CD14-positive monocyte (primary cell): Measurements from ENCODE around the gene KIF3A. TPM values are rescaled to one million over a fixed set of nuclear protein-coding genes. Genes with fewer than 3 reads are reported as not detected.

ENCODE experiments used
- DNase-seq, 3 donors: peaks; one replicate each; pipeline ENCODE4 v3.0.0-alpha.2; 2011 to 2022
- H2AFZ ChIP-seq: 2 replicates; pipeline ENCODE4 v1.6.0; 2012; ENCODE audit warnings: mild to moderate bottlenecking, low read depth, low read length, inconsistent platforms; ENCODE audit not compliant: insufficient read depth, poor library complexity, severe bottlenecking
- H3K27ac ChIP-seq, 2 donors: 1 replicate in 1 of 2; 2 replicates in 1 of 2; pipeline ENCODE4 v1.5.1; 2012 to 2013; ENCODE audit warnings: low read length in 2 of 2, control low read depth in 1 of 2, inconsistent platforms in 1 of 2, low read depth in 1 of 2, mild to moderate bottlenecking in 1 of 2
- H3K27me3 ChIP-seq, 2 donors: one replicate each; pipeline versions ENCODE4 v1.6.0 to v1.6.1; 2011 to 2013; ENCODE audit warnings: low read length in 2 of 2; ENCODE audit not compliant: control insufficient read depth in 2 of 2, insufficient read depth in 2 of 2
- H3K36me3 ChIP-seq, 2 donors: replicated peaks in 1 of 2; 1 replicate in 1 of 2; 2 replicates in 1 of 2; pipeline versions ENCODE4 v1.5.1 to v1.6.1; 2012 to 2013; ENCODE audit warnings: low read length in 2 of 2, control low read depth in 1 of 2, inconsistent platforms in 1 of 2, mild to moderate bottlenecking in 1 of 2; ENCODE audit not compliant: insufficient read depth in 2 of 2, control insufficient read depth in 1 of 2
- H3K4me1 ChIP-seq, 2 donors: 1 replicate in 1 of 2; 2 replicates in 1 of 2; pipeline versions ENCODE4 v1.5.1 to v1.6.1; 2012 to 2013; ENCODE audit warnings: low read length in 2 of 2, control low read depth in 1 of 2, inconsistent platforms in 1 of 2, mild to moderate bottlenecking in 1 of 2, moderate library complexity in 1 of 2; ENCODE audit not compliant: insufficient read depth in 2 of 2, control insufficient read depth in 1 of 2
- H3K4me2 ChIP-seq: replicated peaks from 2 replicates; pipeline ENCODE3; 2012; ENCODE audit warnings: low read length, moderate library complexity, mild to moderate bottlenecking; ENCODE audit not compliant: poor library complexity, severe bottlenecking; ENCODE audit errors: extremely low read depth
- H3K4me3 ChIP-seq, 3 experiments: fragments of 200-600 bp in 1 of 3; sonication (generic) in 1 of 3; replicated peaks in 1 of 3; 1 replicate in 2 of 3; 2 replicates in 1 of 3; pipeline ENCODE4 v1.5.1; 2011 to 2013; ENCODE audit warnings: low read length in 3 of 3, mild to moderate bottlenecking in 3 of 3, control low read depth in 2 of 3, low read depth in 2 of 3, inconsistent platforms in 1 of 3, moderate library complexity in 1 of 3
- H3K79me2 ChIP-seq: 2 replicates; pipeline ENCODE4 v1.6.0; 2012; ENCODE audit warnings: mild to moderate bottlenecking, control low read depth, inconsistent platforms, low read length, moderate library complexity; ENCODE audit not compliant: insufficient read depth
- H3K9ac ChIP-seq: 2 replicates; pipeline ENCODE4 v1.6.0; 2017; ENCODE audit warnings: low read length, mild to moderate bottlenecking; ENCODE audit not compliant: insufficient read depth, poor library complexity, severe bottlenecking
- H3K9me3 ChIP-seq, 2 donors: replicated peaks in 1 of 2; 1 replicate in 1 of 2; 2 replicates in 1 of 2; pipeline versions ENCODE4 v1.5.1 to v1.6.1; 2012 to 2013; ENCODE audit warnings: low read length in 2 of 2, control low read depth in 1 of 2; ENCODE audit not compliant: control insufficient read depth in 1 of 2, insufficient read depth in 1 of 2
- H4K20me1 ChIP-seq: 2 replicates; pipeline ENCODE4 v1.6.0; 2012; ENCODE audit warnings: mild to moderate bottlenecking, low read length, control low read depth, moderate library complexity; ENCODE audit not compliant: insufficient read depth
- H3K27ac Mint-ChIP-seq, 7 donors: one replicate each; pipeline ENCODE4 v1.8.0; 2020; ENCODE audit warnings: mild to moderate bottlenecking in 7 of 7, mixed read lengths in 7 of 7, moderate library complexity in 6 of 7, inconsistent platforms in 2 of 7
- H3K27me3 Mint-ChIP-seq, 3 donors: one replicate each; pipeline ENCODE4 v1.8.0; 2021 to 2022; ENCODE audit warnings: low read depth in 3 of 3, mild to moderate bottlenecking in 3 of 3, mixed read lengths in 3 of 3, moderate library complexity in 3 of 3, inconsistent platforms in 1 of 3
- H3K36me3 Mint-ChIP-seq, 2 donors: one replicate each; pipeline ENCODE4 v1.8.0; 2020; ENCODE audit warnings: mixed read lengths in 2 of 2, inconsistent platforms in 1 of 2, mild to moderate bottlenecking in 1 of 2
- H3K4me1 Mint-ChIP-seq: one replicate; pipeline ENCODE4 v1.8.0; 2020; ENCODE audit warnings: mild to moderate bottlenecking, mixed read lengths
- H3K4me3 Mint-ChIP-seq, 2 donors: one replicate each; pipeline ENCODE4 v1.8.0; 2020; ENCODE audit warnings: mild to moderate bottlenecking in 2 of 2, mixed read lengths in 2 of 2, moderate library complexity in 1 of 2
- H3K9me3 Mint-ChIP-seq, 7 donors: one replicate each; pipeline ENCODE4 v1.8.0; 2020 to 2022; ENCODE audit warnings: mixed read lengths in 7 of 7, mild to moderate bottlenecking in 6 of 7, moderate library complexity in 6 of 7, inconsistent platforms in 2 of 7
- whole genome bisulfite sequencing: methylation state at CpG from one replicate; pipeline ENCODE4 v1.1.5; 2013; ENCODE audit warnings: missing lambda C conversion rate; ENCODE audit not compliant: insufficient coverage; 5-methylcytosine and 5-hydroxymethylcytosine counted together
- intact Hi-C, 2 donors: fragments of 100-400 bp; cut with micrococcal nuclease; formaldehyde crosslinking; loops; one replicate each; pipeline versions ENCODE4 v1.15.0 to v1.15.1; 2023
- polyA plus RNA-seq, 3 donors: library from polyadenylated mRNA; depleted of rRNA in 1 of 3; unstranded in 2 of 3; stranded (reverse) in 1 of 3; fragments of 300-500 nt in 2 of 3; fragments of >200 nt in 1 of 3; fragmentation: Illumina TruSeq in 2 of 3; gene quantifications; 1 replicate in 2 of 3; 2 replicates in 1 of 3; pipeline ENCODE4 v1.2.3, GENCODE V29; 2012 to 2021
- TF ChIP-seq, protein P1 (sequence below): fragments of 200-600 bp; IDR thresholded peaks from one replicate; pipeline ENCODE4 v1.8.0; 2022; ENCODE audit warnings: antibody characterized with exemption, mild to moderate bottlenecking

The KIF3A gene
- polyA plus RNA-seq, 3 donors: 0.68 to 1.3 (median 1.2) TPM

GRCh38 chr5:132678735-132679134, 58.6 kb downstream of the KIF3A start:
- intact Hi-C loops: no loop called here

DNA sequence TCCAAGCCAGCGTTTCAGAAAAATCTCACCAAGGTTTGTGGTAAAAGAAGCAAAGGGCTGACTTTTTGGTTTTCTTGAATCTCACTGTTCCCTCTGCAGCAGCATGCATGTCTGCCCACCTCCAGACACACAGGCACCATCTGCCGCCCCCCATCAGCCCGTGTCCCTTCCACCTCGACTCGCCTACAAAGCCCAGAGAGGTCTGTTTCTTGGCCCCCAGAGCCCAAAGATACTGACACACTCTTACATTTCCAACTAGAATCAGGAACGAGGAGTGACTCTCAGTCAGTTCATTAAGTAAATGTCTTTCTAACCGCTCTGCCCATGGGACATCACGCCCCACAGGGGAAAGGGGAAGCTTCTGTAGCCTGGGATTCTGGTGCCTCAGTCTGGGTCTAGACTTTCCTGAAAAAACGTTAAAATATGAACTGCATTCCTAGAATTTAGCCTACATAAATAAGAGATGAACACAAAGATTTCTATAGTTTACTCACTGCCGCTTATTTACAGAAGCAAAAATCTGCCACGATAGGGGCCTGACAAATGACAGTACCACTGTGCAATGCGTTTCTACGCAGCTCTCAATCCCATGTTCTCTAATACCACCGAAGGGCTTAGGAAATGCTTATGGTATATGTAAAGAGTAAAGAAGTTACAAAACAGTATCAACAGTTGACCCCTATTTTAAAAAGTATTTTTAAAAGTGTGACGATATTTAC, 59.5 kb downstream of the KIF3A start:
- H4K20me1 ChIP-seq: no peaks in the 10 kb centered on the region
- TF ChIP-seq, protein P1, sequence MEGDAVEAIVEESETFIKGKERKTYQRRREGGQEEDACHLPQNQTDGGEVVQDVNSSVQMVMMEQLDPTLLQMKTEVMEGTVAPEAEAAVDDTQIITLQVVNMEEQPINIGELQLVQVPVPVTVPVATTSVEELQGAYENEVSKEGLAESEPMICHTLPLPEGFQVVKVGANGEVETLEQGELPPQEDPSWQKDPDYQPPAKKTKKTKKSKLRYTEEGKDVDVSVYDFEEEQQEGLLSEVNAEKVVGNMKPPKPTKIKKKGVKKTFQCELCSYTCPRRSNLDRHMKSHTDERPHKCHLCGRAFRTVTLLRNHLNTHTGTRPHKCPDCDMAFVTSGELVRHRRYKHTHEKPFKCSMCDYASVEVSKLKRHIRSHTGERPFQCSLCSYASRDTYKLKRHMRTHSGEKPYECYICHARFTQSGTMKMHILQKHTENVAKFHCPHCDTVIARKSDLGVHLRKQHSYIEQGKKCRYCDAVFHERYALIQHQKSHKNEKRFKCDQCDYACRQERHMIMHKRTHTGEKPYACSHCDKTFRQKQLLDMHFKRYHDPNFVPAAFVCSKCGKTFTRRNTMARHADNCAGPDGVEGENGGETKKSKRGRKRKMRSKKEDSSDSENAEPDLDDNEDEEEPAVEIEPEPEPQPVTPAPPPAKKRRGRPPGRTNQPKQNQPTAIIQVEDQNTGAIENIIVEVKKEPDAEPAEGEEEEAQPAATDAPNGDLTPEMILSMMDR: no peak
- peaks cover 0 to 4% (median 2%) of the 10 kb centered on the region in 3 donors for H3K27me3 Mint-ChIP-seq
- intact Hi-C loops: no loop called here
- H3K9me3 Mint-ChIP-seq: peaks cover 0 to 1% (median 0%) of the 10 kb centered on the region in 7 donors
- H3K36me3 Mint-ChIP-seq: no peaks in the 10 kb centered on the region
- H3K4me1 ChIP-seq: no peaks in the 10 kb centered on the region
- H3K4me1 Mint-ChIP-seq: no peaks in the 10 kb centered on the region
- no peaks in the 10 kb centered on the region for H3K36me3 ChIP-seq
- no peaks in the 10 kb centered on the region for H3K79me2 ChIP-seq
- no peak for DNase-seq
- H3K27ac Mint-ChIP-seq: no peak overlapping the region
- no peak overlapping the region for H2AFZ ChIP-seq
- 94% methylated on average over 8 of the region's 15 CpGs for WGBS
- H3K4me2 ChIP-seq: no peak overlapping the region
- H3K4me3 ChIP-seq: no peak overlapping the region
- no peak overlapping the region for H3K9ac ChIP-seq
- H3K9me3 ChIP-seq: no peaks in the 10 kb centered on the region
- no peak overlapping the region for H3K4me3 Mint-ChIP-seq
- H3K27ac ChIP-seq: no peak overlapping the region
- H3K27me3 ChIP-seq: no peaks in the 10 kb centered on the region

More at GRCh38 chr5:132678735-132679134, 58.6 kb downstream of the KIF3A start:
- Histone ChIP-seq H3K4me1 (no peaks in the 10 kb centered on the region), H3K4me2 (no peak overlapping the region), H4K20me1 (no peaks in the 10 kb centered on the region), H3K27me3 (no peaks in the 10 kb centered on the region), H3K36me3 (no peaks in the 10 kb centered on the region), H3K9me3 (no peaks in the 10 kb centered on the region), H3K27ac (no peak overlapping the region), H2AFZ (no peak overlapping the region), H3K9ac (no peak overlapping the region), H3K4me3 (no peak overlapping the region), H3K79me2 (no peaks in the 10 kb centered on the region)
- no peak for DNase-seq
- Mint-ChIP-seq H3K9me3 (peaks cover 0 to 1% (median 0%) of the 10 kb centered on the region in 7 donors), H3K4me3 (no peak overlapping the region), H3K27ac (peak overlapping the region in 1 of 7 donors; percentile 42), H3K27me3 (peaks cover 0 to 4% (median 2%) of the 10 kb centered on the region in 3 donors), H3K4me1 (no peaks in the 10 kb centered on the region), H3K36me3 (no peaks in the 10 kb centered on the region)
- WGBS: 92% methylated on average over 1 of the region's 1 CpG
- TF ChIP-seq, protein P1: no peak
